HG02763 (cell line): Measurements from ENCODE around the gene OR2M4.
"Not testable (repeated sequence)": the region's sequence is repeated elsewhere in the genome, so short reads cannot be mapped to it uniquely, and the experiment has no call there.

Source experiments
- ATAC-seq: cut with Tn5 transposase; IDR thresholded peaks from one replicate; pipeline ENCODE4 v1.9.1; 2021; ENCODE audit warnings: mild to moderate bottlenecking, moderate library complexity; ENCODE audit not compliant: unreplicated experiment

Gene OR2M4

GRCh38 chr1:248231117-248231516 is at the start of gene OR2M4:
Gene OR2M4, plus strand, starts transcription at chr1:248231417. Its CDS starts 7,512 bp downstream, at chr1:248238929.
- ATAC-seq: no peak

GRCh38 chr1:248183996-248184395 is 47.2 kb upstream of the OR2M4 start:
- no peak for ATAC-seq

GRCh38 chr1:248187363-248187762 is 43.9 kb upstream of the OR2M4 start:
- ATAC-seq: no peak

- ATAC-seq: no peak
These were observed 42.2 kb upstream of the OR2M4 start for GRCh38 chr1:248189026-248189425.

- no peak for ATAC-seq
These were observed 37.1 kb upstream of the OR2M4 start for GRCh38 chr1:248194117-248194516.

GRCh38 chr1:248196965-248197364 is 34.3 kb upstream of the OR2M4 start, which contains the start of gene OR2M3:
Gene OR2M3, plus strand, starts transcription at chr1:248197265. Its CDS starts 5,803 bp downstream, at chr1:248203068.
- ATAC-seq: no peak

GRCh38 chr1:248215880-248216279 is 15.3 kb upstream of the OR2M4 start:
- no peak for ATAC-seq

GRCh38 chr1:248225537-248225936 is 5.7 kb upstream of the OR2M4 start:
- ATAC-seq: no peak

GRCh38 chr1:248229360-248229908 is 1.8 kb upstream of the OR2M4 start:
- ATAC-seq: no peak

GRCh38 chr1:248239478-248239877 is 8.3 kb downstream of the OR2M4 start:
- ATAC-seq: no peak

GRCh38 chr1:248243204-248243603 is 12.0 kb downstream of the OR2M4 start:
- peak; percentile 78 for ATAC-seq

GRCh38 chr1:248259309-248259708 is 28.1 kb downstream of the OR2M4 start:
- ATAC-seq: not testable (repeated sequence)

- no peak for ATAC-seq
These were observed 37.0 kb downstream of the OR2M4 start for GRCh38 chr1:248268178-248268577.

- not testable (repeated sequence) for ATAC-seq
These were observed 42.0 kb downstream of the OR2M4 start for GRCh38 chr1:248273225-248273624.

GRCh38 chr1:248277876-248278275 is 46.7 kb downstream of the OR2M4 start, which contains the start of gene OR2T33:
Gene OR2T33, minus strand, starts transcription at chr1:248277976. Its CDS starts 4,162 bp downstream, at chr1:248273814.
- ATAC-seq: no peak

GRCh38 chr1:248288391-248288790 is 57.2 kb downstream of the OR2M4 start:
- no peak for ATAC-seq
